AG09309 (cell line): ENCODE data around the gene ZNF263.

ENCODE experiments used
- DNase-seq: peaks from one replicate; pipeline ENCODE4 v3.0.0-alpha.2; 2010; ENCODE audit warnings: low read depth
- H3K4me3 ChIP-seq: 2 replicates; pipeline ENCODE4 v1.5.1; 2011; ENCODE audit warnings: mild to moderate bottlenecking, low read depth, low read length, moderate library complexity; ENCODE audit not compliant: control insufficient read depth
- TF ChIP-seq, protein P1 (sequence below): IDR thresholded peaks from 2 replicates; pipeline ENCODE4 v1.5.1; 2011; ENCODE audit warnings: mild to moderate bottlenecking, low read depth, low read length, inconsistent platforms; ENCODE audit not compliant: insufficient read depth, control insufficient read depth; ENCODE audit errors: missing control alignments

ZNF263 gene

DNA sequence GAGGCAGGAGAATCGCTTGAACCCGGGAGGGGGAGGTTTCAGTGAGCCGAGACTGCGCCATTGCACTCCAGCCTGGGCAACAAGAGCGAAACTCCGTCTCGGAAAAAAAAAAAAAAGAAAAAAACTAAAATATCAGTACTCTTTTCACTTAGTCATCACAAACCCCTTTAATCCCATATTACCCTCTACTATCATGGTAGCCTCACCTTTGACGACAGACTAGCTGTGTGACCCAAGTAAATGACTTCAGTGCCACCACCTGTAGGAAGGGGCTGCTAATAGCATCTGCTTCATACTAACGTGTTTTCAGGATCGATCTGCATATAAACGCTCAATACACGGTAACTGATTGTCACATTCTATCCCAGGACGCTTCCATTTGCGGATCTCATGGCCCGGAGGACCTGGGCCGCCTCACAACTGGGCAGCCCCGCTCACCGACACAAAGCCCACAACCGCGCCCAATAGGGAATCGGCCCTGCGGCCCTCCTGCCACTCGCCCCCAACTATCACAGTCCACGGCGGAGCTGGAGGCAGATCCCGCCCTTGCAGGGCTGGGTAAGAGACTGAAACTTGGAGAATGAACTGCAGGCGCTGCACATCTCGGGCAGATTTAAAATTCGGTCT is 1.1 kb upstream of the ZNF263 start:
- no peak for DNase-seq
- TF ChIP-seq, protein P1, sequence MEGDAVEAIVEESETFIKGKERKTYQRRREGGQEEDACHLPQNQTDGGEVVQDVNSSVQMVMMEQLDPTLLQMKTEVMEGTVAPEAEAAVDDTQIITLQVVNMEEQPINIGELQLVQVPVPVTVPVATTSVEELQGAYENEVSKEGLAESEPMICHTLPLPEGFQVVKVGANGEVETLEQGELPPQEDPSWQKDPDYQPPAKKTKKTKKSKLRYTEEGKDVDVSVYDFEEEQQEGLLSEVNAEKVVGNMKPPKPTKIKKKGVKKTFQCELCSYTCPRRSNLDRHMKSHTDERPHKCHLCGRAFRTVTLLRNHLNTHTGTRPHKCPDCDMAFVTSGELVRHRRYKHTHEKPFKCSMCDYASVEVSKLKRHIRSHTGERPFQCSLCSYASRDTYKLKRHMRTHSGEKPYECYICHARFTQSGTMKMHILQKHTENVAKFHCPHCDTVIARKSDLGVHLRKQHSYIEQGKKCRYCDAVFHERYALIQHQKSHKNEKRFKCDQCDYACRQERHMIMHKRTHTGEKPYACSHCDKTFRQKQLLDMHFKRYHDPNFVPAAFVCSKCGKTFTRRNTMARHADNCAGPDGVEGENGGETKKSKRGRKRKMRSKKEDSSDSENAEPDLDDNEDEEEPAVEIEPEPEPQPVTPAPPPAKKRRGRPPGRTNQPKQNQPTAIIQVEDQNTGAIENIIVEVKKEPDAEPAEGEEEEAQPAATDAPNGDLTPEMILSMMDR: no peak

DNA sequence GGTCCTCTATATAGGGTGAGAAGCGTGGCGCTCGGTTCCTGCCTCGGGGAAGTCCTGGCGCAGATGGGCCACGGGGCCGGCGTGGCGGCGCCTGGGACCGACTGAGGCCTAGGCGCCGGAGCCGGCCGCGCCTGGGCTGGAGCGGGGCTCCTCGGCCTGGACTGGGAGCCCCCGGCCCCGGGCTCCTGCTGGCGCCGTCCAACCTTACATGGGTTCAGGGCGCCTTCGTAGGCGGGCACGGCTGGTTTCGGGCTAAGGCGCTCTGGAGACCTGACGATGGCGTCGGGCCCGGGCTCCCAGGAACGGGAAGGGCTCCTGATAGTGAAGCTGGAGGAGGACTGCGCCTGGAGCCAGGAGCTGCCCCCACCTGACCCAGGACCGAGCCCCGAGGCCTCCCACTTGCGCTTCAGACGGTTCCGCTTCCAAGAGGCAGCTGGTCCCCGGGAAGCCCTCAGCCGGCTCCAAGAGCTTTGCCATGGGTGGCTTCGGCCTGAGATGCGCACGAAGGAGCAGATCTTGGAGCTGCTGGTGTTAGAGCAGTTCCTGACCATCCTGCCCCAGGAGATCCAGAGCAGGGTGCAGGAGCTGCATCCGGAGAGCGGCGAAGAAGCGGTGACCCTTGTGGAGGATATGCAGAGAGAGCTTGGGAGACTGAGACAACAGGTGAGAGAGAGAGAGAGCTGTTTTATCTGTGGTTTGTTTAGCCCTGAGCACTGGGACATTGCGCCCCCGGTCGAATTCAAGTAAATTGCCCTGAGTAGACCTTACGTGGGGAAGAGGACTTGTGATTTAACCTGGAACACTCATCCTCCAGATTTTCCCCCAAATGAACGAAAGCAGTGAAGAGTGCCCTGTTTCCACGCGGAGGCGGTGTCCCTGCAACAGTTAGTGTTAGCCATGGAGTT is 504 bp downstream of the ZNF263 start:
- peak overlapping the region; percentile 70 for H3K4me3 ChIP-seq
- TF ChIP-seq, protein P1: no peak
- DNase-seq: no peak

More for the DNA sequence above, 1.1 kb upstream of the ZNF263 start:
- peak overlapping the region; percentile 70 for H3K4me3 ChIP-seq

DNA sequence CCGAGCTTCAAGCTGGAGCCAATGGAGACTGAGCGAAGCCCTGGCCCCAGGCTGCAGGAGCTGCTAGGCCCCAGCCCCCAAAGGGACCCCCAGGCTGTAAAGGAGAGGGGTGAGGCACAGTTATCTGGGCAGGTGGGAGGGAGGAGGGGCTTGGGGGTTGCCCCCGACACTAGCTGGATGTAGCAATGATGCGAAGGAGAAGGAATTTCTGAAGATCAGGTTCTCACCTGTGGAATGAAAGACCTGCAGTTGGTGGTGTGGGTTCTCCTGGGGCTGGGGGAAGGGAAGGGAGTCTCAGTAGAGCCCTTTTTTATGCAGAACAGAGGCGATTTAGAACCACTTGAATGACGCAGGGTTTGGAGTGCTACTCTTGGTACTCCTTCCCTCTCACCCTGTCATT is 1.8 kb downstream of the ZNF263 start:
- no peak for DNase-seq
- TF ChIP-seq, protein P1: no peak
- peak overlapping the region; percentile 70 for H3K4me3 ChIP-seq

DNA sequence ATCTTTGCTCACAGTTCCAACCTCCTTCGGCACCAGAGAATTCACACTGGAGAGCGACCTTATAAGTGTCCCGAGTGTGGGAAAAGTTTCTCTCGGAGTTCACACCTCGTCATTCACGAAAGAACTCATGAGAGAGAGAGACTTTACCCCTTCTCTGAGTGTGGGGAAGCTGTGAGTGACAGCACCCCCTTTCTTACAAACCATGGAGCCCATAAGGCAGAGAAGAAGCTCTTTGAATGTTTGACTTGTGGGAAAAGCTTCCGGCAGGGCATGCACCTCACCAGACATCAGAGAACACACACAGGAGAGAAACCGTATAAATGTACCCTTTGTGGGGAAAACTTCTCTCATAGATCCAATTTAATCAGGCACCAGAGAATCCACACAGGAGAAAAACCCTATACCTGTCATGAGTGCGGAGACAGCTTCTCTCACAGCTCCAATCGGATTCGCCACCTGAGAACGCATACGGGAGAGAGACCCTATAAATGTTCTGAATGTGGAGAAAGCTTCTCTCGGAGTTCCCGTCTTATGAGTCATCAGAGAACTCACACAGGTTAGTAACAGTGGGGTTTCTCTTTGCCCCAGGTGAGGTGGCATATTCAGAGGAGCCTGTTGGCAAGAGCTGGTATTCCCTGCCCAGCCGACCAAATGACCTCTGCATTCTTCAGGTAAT is 6.8 kb downstream of the ZNF263 start:
- H3K4me3 ChIP-seq: no peak overlapping the region
- DNase-seq: no peak
- TF ChIP-seq, protein P1: no peak

DNA sequence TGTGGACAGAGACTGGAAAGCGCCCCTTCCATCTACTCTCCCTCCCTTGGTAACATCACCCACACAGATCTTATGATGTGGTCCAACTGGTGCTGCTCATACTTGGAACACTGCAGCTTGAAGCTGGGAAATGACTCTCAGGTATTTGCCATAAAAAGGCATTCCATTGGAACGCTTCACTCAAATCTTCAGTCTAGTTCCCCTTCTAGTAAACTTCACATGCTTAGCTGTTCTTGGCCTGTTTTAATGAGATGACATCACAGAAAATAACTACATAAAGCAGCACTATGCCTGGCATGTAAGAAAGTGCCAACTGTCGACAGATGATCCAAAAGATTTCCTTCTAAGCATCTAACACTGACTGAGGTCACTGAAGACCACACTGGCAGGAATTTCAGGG is 9.3 kb downstream of the ZNF263 start:
- peak; percentile 29 for DNase-seq
- no peak overlapping the region for H3K4me3 ChIP-seq
- TF ChIP-seq, protein P1: no peak

DNA sequence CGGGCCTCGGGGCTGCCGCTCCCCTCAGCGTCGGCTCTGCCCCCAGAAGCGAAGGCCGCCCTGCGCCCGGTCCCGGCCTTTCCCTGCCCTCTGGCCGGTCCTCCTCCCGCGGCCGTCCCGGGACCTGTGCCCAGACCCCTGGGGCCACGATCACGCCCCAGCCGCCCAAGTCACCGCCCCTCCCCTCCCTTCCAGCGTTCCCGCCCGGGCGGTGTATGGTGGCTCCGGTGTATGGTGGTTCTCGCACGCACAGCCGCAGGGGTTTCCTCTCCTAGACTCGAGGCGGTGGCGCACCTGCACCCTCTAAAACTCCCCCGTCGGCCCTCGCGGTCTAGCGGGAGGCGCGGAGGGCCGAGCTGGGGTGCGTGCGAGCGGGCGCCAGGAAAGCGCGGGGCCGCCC is 11.9 kb downstream of the ZNF263 start:
- DNase-seq: no peak
- H3K4me3 ChIP-seq: no peak overlapping the region

More for the DNA sequence above, 11.9 kb downstream of the ZNF263 start:
- TF ChIP-seq, protein P1: no peak
